PC-9 (cell line): Measurements from ENCODE around the gene SLPI.

Experiments used
- EZH2 ChIP-seq: fragments of 200-600 bp; sonication (generic); IDR thresholded peaks from 2 replicates; pipeline ENCODE4 v1.8.0; 2017; ENCODE audit warnings: antibody characterized with exemption, low read depth
- TF ChIP-seq, protein P1 (sequence below): fragments of 200-600 bp; sonication (generic); conservative IDR thresholded peaks from 2 replicates; pipeline ENCODE4 v1.6.1; 2017; ENCODE audit warnings: mixed run types, antibody characterized with exemption, mild to moderate bottlenecking, moderate library complexity

- TF ChIP-seq, protein P1, sequence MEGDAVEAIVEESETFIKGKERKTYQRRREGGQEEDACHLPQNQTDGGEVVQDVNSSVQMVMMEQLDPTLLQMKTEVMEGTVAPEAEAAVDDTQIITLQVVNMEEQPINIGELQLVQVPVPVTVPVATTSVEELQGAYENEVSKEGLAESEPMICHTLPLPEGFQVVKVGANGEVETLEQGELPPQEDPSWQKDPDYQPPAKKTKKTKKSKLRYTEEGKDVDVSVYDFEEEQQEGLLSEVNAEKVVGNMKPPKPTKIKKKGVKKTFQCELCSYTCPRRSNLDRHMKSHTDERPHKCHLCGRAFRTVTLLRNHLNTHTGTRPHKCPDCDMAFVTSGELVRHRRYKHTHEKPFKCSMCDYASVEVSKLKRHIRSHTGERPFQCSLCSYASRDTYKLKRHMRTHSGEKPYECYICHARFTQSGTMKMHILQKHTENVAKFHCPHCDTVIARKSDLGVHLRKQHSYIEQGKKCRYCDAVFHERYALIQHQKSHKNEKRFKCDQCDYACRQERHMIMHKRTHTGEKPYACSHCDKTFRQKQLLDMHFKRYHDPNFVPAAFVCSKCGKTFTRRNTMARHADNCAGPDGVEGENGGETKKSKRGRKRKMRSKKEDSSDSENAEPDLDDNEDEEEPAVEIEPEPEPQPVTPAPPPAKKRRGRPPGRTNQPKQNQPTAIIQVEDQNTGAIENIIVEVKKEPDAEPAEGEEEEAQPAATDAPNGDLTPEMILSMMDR = no peak
- no peak for TF ChIP-seq EZH2
Measured at GRCh38 chr20:45212836-45213235, 41.5 kb downstream of the SLPI start.
